ACHN (cell line): ENCODE measurements around the gene SARNP.

ENCODE experiments used
- DNase-seq: peaks from one replicate; pipeline ENCODE4 v3.0.0-alpha.2; 2015
- in situ Hi-C: cut with HindIII; loops from 2 replicates; pipeline ENCODE4 v1.10.0; 2017; ENCODE audit warnings: low sequenced_read_pairs, low pct_ligation_motif_present, low pct_unique_long_range_greater_than_20kb

Gene SARNP

GRCh38 chr12:55733021-55733555 lies 84.4 kb downstream of the SARNP start:
- DNase-seq, result no peak
- in situ Hi-C loops, result no loop called here

GRCh38 chr12:55732288-55732687 lies 85.2 kb downstream of the SARNP start:
- in situ Hi-C loops, result no loop called here
- no peak for DNase-seq

GRCh38 chr12:55729819-55730818 lies 87.4 kb downstream of the SARNP start:
- DNase-seq, result peak; percentile 78
- in situ Hi-C loops, result no loop called here

- in situ Hi-C loops, result no loop called here
- DNase-seq, result peak; percentile 99
Measured at GRCh38 chr12:55728939-55729818, 88.3 kb downstream of the SARNP start, which contains the start of gene CD63. TSS of gene CD63 (minus strand) at chr12:55729009. CDS start at chr12:55728341, 668 bp downstream.

- peak; percentile 85 for DNase-seq
- in situ Hi-C loops, result no loop called here
Measured at GRCh38 chr12:55728186-55728938, 89.2 kb downstream of the SARNP start.

- peak; percentile 60 for DNase-seq
- in situ Hi-C loops, result no loop called here
Measured at GRCh38 chr12:55727643-55728185, 89.8 kb downstream of the SARNP start.

- no peak for DNase-seq
- in situ Hi-C loops, result no loop called here
Measured at GRCh38 chr12:55726971-55727370, 90.6 kb downstream of the SARNP start.

GRCh38 chr12:55725556-55725955 lies 92.0 kb downstream of the SARNP start:
- DNase-seq, result no peak
- in situ Hi-C loops, result no loop called here

GRCh38 chr12:55724940-55725309 lies 92.6 kb downstream of the SARNP start:
- in situ Hi-C loops, result no loop called here
- no peak for DNase-seq

GRCh38 chr12:55724226-55724939 lies 93.1 kb downstream of the SARNP start:
- peak; percentile 82 for DNase-seq
- in situ Hi-C loops, result no loop called here

GRCh38 chr12:55723516-55724225 lies 93.9 kb downstream of the SARNP start:
- DNase-seq, result no peak
- in situ Hi-C loops, result no loop called here

- in situ Hi-C loops, result no loop called here
- no peak for DNase-seq
Measured at GRCh38 chr12:55722948-55723347, 94.6 kb downstream of the SARNP start.

- in situ Hi-C loops, result no loop called here
- no peak for DNase-seq
Measured at GRCh38 chr12:55721601-55722213, 95.8 kb downstream of the SARNP start.

GRCh38 chr12:55720894-55721444 lies 96.6 kb downstream of the SARNP start:
- in situ Hi-C loops, result no loop called here
- DNase-seq, result peak; percentile 97

GRCh38 chr12:55720071-55720564 lies 97.4 kb downstream of the SARNP start, which contains the start of gene RDH5:
TSS of gene RDH5 (plus strand) at chr12:55720393. CDS start at chr12:55721185, 792 bp downstream.
- in situ Hi-C loops, result no loop called here
- peak; percentile 84 for DNase-seq

GRCh38 chr12:55719371-55719770 lies 98.2 kb downstream of the SARNP start:
- in situ Hi-C loops, result no loop called here
- DNase-seq, result no peak
